DMS114 treated with DMSO at 0.1 percent for 48 hours (cell line): ENCODE data around the gene B3GLCT.
"Not testable (repeated sequence)": the region's sequence is repeated elsewhere in the genome, so short reads cannot be mapped to it uniquely, and the experiment has no call there.

Source experiments
- DNase-seq: peaks from one replicate; lab custom pipeline; 2025; ENCODE audit not compliant: unreplicated experiment; lab: John Stamatoyannopoulos, UW

Gene B3GLCT

GRCh38 chr13:31182987-31183386 is 16.8 kb upstream of the B3GLCT start:
- DNase-seq = no peak

GRCh38 chr13:31184451-31184850 is 15.3 kb upstream of the B3GLCT start:
- no peak for DNase-seq

GRCh38 chr13:31184981-31185645 is 14.7 kb upstream of the B3GLCT start:
- no peak for DNase-seq

GRCh38 chr13:31191748-31192147 is 8.0 kb upstream of the B3GLCT start:
- DNase-seq = no peak

GRCh38 chr13:31192306-31192705 is 7.5 kb upstream of the B3GLCT start:
- DNase-seq = no peak

- DNase-seq = no peak
Measured at GRCh38 chr13:31195616-31196015, 4.2 kb upstream of the B3GLCT start.

- no peak for DNase-seq
Measured at GRCh38 chr13:31196992-31197391, 2.8 kb upstream of the B3GLCT start.

GRCh38 chr13:31198519-31198918 is 1.3 kb upstream of the B3GLCT start:
- DNase-seq = no peak

GRCh38 chr13:31199527-31199848 is 287 bp upstream of the B3GLCT start:
- no peak for DNase-seq

GRCh38 chr13:31200637-31200971 is 829 bp downstream of the B3GLCT start:
- DNase-seq = no peak

GRCh38 chr13:31201341-31202031 is 1.7 kb downstream of the B3GLCT start:
- no peak for DNase-seq

- no peak for DNase-seq
Measured at GRCh38 chr13:31204592-31204991, 4.8 kb downstream of the B3GLCT start.

- no peak for DNase-seq
Measured at GRCh38 chr13:31207661-31208552, 8.1 kb downstream of the B3GLCT start.

- DNase-seq = no peak
Measured at GRCh38 chr13:31208559-31209122, 8.9 kb downstream of the B3GLCT start.

GRCh38 chr13:31209172-31209840 is 9.5 kb downstream of the B3GLCT start:
- DNase-seq = no peak

GRCh38 chr13:31209841-31210210 is 10.1 kb downstream of the B3GLCT start:
- no peak for DNase-seq

GRCh38 chr13:31213651-31214289 is 14.0 kb downstream of the B3GLCT start:
- no peak for DNase-seq

- DNase-seq = no peak
Measured at GRCh38 chr13:31214435-31214834, 14.7 kb downstream of the B3GLCT start.

- DNase-seq = not testable (repeated sequence)
Measured at GRCh38 chr13:31216916-31217315, 17.1 kb downstream of the B3GLCT start.

GRCh38 chr13:31219909-31220598 is 20.3 kb downstream of the B3GLCT start:
- no peak for DNase-seq
